NCI-H2227 (cell line): Measurements from ENCODE around the gene ZNHIT1.
A peak's percentile ranks its signal among the peaks of the same experiment; 100 is the strongest.
"Not testable (repeated sequence)": the region's sequence is repeated elsewhere in the genome, so short reads cannot be mapped to it uniquely, and the experiment has no call there.

ENCODE experiments used
- DNase-seq: peaks from one replicate; lab custom pipeline; 2025; ENCODE audit not compliant: unreplicated experiment; lab: John Stamatoyannopoulos, UW

The ZNHIT1 gene

DNA sequence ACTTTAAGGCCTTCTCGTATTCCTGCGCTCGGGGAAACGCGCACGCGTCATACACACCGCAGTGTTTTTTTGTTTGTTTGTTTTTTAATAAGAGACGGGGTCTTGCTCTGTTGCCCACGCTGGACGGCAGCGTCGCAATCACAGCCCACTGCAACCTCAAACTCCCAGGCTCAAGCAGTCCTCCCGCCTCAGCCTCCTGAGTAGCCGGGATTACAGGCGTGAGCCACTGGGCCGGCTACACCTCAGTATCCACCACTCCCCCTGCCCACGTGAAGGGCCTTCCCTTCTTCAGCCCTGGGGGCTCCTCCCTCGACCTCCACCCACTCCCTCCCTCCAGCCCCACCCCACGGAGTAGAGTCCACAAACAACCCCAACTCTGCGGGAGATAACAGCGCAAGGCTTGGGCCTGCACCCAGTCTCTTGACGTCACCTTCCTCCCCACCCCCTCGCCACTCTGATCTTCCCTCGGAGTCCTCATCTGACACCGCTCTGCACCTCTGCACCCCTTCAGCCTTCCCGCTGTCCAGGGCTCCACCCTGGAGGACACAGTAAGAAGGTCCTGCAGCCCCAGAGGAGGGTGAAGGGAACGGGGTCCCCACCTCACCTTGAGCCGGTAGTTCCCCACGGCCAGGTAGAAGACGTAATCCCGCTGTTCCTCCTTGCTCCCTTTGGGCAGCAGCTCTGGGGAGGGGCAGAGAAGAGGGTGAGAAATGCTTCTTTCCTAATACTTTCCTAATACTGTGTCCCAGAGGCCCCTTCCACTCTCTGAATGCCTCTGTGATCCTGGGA lies 22.5 kb downstream of the ZNHIT1 start:
- no peak for DNase-seq

DNA sequence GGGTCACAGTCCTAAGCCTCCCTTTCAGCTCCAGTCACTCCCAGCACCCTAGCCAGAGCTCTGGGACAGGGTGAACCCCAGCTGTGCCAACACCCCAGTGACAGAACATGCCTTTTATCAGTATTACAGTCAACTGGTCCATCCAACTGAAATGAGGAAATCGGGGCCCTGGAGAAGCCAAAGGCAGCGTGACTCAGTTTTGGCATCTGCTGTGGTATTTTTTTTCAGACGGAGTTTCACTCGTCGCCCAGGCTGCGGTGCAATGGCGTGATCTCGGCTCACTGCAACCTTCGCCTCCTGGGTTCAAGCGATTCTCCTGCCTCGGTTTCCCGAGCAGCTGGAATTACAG lies 23.0 kb downstream of the ZNHIT1 start:
- DNase-seq, result no peak

DNA sequence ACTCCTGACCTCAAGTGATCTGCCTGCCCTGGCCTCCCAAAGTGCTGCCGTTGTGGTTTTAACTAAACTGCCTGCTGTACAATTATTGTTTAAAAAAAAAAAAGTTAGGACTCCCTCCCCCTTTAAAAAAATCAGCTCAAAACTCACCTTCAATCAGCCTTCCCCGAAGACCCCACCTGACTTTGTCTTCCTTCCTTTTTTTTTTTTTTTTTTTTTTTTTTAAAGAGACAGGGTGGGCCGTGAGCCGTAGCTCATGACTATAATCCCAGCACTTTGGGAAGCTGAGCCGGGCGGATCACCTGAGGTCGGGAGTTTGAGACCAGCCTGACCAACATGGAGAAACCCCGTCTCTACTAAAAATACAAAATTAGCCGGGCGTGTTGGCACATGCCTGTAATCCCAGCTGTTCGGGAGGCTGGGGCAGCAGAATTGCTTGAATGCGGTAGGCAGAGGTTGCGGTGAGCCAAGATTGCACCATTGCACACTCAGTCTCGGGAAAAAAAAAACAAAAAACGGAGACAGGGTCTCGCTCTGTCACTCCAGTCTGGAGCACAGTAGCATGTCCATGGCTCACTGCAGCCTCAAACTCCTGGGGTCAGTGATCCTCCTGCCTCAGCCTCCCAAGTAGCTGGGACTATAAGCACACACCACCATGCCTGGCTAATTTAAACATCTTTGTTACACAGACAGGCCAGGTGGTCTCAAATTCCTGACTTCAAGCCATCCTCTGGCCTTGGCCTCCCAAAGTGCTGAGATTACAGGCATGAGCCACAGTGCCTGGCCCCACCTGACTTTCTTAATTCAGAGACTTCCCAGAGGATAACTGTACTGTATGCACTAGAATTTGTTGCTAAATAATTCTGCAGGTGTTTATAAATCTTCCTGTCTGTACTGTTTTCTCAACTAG lies 23.7 kb downstream of the ZNHIT1 start:
- no peak for DNase-seq

DNA sequence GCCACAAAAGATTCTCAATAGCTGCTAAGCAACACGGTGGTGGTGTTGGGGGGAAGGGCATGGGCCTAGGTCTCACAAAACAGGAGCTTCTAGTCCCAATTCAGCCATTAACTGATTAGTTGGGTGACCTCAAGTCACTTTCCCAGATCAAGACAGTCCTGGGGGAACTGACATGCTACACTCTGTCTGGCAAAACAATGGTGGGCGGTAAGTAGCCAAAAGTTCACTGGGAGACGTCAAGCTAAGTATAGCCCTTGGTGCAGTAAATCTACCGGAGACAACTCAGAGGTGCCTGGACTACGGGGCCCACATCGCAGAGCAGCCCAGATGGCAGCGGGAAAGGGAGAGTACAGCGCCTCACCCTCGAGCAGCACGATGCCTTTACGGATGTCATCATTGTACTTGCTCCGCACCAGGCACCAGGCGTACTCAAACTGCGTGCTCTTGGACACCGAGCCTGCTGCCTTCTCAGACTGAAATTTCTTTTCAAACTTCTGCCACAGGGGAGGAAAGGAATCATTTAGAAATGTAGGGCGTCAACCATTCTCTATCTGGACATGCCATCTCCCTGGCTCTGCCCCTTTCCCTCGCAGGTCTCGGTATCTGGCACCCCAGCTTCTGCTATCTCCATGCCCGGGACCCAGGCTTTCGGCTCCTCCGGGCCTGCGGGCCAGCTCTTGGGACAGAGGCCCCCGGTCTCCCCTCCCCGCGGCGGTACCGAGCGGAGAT lies 25.8 kb downstream of the ZNHIT1 start:
- peak; percentile 39 for DNase-seq

DNA sequence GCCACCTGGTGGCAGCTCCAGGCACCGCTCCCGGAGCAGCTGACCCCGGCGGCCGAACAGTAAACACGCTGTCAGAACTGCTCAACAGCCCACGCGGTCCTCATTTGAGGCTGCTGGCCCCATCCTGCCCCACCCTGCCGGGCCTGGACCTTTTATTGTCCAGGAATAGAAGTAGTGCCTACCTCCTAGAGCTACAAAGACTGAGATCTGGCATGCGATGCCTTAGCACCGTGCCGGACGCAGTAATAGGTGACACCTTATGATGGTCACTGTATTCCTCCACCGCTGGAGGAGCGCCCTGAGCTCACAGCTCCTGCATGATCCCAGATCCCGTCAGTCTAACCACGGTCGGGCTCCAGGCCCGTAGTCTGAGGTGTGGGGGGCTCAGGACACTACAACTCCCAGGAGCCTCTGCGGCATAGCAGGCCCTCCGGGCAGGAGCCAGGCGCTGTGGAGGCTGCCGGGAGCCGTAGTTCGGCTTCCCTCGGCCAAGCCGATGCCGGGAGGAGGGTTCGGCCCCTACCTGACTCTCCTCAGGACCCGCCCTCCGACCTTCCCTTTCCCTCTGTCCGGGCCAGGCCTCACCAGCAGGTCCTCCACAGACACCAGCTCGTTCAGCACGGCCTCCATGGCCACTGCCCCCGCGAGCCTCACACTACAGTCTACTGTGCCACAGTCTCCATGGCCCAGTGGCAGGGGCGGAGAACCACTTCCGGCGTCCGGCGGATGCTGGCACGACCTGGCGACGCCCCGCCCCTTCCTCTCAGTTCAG lies 26.6 kb downstream of the ZNHIT1 start, which contains the start of gene FIS1:
TSS of gene FIS1 (minus strand) at position 707 of the 772 bp plus-strand sequence. CDS start at position 630, 77 bp downstream.
- DNase-seq, result peak; percentile 96

DNA sequence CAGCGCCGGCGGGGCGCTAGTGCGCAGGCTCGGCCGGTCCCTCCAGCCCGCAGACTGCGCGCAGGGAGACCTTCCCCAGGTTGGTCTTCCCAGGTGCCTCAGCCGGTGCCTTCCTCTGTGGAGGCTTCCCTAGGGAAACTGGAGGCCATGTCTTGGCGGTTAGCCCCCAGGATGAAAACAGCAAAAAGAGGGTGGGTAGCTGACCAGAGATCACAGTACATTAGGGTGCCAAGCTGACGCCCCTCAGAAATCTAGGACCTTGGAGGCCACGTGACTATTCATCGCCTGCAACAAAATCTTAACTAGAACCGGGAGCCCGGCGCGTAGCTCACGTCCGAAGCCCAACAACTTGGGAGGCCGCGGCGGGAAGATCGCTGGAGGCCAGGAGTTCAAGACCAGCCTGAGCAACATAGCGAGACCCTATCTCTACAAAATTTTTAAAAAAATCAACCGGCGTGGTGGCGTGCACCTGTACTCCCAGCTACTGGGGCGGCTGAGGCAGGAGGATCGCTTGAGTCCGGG lies 27.2 kb downstream of the ZNHIT1 start:
- no peak for DNase-seq

DNA sequence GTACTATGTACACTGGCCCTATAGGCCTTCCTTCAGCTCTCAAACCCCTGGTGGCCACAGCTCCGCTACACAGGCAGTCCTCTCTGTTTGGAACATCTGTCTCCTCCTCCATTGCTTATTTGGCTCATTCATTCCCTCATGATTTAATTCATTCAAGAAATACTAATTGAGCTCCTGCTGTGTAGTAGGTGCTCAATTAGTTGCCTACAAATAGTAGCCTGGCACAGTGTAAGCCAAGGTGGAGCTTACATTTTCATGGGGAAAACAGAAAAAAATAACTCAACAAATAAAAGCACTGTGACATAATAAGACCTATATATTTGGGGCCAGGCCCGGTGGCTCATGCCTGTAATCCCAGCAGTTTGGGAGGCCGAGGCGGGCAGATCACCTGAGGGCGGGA lies 30.3 kb downstream of the ZNHIT1 start:
- no peak for DNase-seq

DNA sequence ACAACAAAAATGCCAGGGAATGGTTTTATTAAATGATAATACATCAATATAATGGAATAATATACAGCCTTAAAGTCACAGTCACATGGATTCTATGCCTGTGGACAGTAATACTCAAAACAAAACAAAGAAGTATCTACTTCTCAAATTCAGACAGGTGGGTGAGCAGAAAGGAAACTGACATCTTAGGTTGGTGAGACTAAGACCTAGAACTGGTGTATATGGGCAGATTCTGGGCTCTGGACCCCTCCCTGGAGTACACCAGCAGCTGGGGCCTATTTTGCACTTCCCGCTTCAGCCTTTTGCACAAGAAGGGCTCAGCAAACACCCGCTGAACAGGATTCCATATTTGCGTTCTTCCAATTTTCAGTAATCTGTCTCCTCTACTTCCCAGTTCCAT lies 32.4 kb downstream of the ZNHIT1 start:
- DNase-seq, result no peak

DNA sequence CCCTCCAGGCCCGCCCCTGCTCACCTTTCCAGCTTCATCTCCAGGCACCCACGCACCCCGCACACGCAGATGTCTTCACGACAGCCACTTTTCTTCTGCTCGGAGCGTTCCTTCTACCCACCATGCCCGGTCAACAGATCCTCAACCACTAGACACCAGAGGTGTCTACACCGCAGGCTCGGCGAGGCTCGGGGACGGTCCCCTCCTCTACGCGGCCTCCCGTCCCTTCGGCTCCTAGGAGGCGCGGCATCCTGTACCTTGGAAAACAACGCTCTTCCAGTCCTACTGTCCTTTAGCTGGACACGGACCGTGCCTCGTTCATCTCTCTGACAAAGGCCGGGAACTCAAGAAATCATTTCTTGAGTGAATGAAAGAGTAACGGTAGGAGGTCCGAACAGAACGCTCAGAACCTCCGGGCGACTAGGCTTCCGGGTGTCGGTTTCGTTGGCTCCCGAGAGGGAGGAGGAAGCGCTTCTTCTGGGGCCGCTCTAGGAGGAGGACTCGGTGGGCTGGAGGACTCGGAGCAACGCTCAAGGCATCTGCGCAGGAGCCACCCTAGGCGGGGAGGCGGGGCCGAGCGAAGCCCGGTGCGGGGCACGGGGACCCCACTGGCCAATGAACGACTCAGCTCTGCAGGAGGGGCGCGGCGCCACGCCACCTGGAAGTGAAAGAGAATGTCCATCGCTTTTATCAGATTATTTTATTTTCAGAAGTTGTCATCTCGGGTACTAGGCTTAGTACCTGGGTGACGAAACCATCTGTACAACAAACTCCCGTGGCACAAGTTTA lies 34.1 kb downstream of the ZNHIT1 start:
- DNase-seq, result peak; percentile 100

DNA sequence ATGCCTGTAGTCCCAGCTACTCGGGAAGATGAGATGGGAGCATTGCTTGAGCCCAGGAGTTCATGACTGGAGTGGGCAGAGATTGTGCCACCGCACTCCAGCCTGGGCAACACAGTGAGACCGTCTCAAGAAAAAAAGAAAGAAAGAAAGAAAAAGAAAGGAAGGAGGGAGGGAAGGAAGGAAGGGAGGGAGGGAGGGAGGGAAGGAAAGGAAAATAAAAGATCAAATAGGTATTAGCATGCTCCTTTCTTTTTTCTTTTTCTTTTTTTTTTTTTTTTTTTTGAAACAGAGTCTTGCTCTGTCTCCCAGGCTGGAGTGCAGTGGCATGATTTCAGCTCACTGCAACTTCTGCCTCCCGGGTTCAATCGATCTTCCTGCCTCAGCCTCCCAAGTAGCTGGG lies 35.2 kb downstream of the ZNHIT1 start:
- DNase-seq, result not testable (repeated sequence)

DNA sequence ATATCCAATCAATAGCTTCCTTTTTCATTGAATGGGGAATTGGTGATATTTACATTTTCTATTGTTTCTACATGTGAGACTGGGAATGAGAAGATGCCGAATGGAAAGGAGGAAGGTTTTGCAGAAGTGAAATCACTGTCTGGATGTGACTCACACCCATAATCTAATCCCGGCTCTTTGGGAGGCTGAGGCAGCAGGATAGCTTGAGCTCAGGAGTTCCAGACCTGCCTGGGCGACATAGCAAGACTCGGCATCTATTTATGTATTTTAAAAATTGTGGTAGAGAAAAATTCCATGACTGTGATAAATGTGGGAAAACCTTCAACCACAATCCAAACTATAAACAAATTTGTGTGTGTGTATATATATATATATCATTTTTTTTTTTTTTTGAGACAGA lies 37.8 kb downstream of the ZNHIT1 start:
- no peak for DNase-seq

DNA sequence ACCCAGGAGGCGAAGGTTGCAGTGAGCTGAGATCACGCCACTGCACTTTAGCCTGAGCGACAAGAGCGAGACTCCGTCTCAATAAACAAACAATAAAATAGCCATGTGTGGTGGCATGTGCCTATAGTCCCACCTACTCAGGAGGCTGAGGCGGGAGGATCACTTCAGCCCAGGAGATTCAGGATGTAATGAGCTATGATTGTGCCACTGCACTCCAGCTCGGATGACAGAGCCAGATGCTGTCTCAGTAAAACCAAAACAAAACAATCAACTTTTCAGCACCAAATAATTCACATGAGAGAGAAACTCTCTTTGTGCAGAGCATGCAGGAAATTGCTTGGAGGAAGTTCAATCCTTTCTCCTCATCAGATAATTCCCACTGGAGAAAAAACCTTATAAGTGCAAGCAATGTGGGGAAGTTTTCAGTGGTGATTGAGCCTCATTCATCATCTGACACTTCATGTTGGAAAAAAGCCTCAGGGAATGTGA lies 40.3 kb downstream of the ZNHIT1 start:
- no peak for DNase-seq

DNA sequence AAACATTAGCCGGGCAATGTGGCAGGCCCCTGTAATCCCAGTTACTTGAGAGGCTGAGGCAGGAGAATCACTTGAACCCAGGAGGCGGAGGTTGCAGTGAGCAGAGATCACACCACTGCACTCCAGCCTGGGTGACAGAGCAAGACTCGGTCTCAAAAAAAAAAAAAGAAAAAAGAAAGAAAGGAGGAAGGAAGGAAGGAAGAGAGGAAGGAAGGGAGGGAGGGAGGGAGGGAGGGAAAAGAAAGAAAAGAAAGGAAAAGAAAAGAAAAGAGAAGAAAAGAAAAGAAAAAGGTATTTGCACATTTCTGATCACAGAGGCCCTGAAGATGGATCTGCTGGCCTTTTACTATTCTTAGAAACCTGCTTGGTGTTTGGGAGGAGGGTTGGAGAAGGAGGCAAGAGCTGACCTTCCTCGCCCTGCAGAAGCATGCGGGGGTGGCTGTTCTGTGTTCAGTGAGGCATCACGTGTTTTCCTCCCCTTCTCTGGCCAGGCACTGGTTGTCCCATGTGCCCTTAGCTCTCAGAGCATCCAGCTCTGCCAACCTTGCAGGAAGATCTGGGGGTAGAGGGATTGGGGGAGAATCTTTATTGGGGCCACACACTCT lies 46.2 kb downstream of the ZNHIT1 start:
- DNase-seq, result not testable (repeated sequence)

DNA sequence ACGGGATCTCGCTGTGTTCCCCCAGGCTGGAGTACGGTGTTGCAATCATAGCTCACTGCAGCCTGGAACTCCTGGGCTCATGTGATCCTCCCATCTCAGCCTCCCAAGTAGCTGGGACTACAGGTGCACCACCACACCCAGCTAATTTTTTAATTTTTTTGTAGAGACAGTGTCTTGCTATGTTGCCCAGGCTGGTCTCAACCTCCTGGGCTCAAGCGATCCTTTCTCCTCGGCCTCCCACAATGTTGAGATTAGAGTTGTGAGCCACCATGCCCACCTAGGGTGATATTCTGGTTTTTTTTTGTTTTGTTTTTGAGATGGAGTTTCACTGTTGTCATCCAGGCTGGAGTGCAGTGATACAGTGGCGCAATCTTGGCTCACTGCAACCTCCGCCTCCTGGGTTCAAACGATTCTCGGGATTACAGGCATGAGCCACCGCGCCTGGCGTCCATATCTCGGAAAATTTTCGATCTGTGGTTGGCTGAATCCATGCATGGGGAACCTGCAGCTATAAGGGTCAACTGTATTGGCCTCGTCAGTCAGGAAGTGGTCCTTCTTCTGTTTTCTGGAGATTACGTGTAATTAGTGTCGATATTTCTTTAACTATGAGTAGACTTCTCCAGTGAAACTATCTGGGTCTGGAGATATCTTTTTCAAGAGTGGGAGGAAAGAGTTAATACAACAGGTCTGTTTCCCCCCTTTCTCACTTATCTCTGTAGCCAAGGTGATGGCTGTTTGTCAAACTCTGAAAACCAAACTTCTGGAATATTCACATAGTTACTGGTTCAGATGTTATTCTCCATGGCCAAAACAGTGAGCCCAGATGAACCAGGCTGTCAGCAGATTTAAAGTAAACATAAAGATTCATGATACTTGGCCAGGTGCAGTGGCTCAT lies 47.9 kb downstream of the ZNHIT1 start:
- no peak for DNase-seq

DNA sequence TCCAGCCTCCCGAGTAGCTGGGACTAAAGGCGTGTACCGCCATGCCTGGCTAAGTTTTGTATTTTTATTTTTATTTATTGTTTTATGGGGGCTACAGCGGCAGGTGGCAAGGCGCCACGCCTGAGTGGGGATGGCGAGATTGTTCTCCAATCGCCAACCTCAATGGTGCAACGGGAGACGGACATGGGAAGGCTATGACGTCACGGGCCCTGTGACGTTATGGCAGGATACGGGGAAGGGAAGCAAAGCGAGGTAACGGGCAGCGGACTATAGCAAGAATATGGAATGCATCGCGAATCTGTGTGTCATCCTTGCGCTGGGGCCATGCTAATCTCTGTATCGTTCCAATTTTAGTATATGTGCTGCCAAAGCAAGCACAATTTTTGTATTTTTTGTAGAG lies 51.7 kb downstream of the ZNHIT1 start:
- no peak for DNase-seq

DNA sequence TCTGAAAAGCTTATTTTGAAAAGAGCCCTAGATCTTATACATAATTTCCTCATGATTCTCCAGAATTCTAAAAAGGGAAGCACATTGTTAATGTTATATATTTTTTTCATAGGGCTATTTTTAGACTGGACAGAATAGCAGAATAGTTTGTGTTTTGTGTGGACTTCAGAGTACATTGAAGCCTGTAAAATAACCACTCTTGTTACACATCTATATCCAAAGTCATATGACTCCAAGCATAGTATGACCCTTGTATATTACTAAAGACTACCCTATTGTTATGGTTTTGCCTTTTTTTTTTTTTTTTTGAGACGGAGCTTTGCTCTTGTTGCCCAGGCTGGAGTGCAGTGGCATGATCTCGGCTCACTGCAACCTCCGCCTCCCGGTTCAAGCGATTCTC lies 53.1 kb downstream of the ZNHIT1 start:
- no peak for DNase-seq

DNA sequence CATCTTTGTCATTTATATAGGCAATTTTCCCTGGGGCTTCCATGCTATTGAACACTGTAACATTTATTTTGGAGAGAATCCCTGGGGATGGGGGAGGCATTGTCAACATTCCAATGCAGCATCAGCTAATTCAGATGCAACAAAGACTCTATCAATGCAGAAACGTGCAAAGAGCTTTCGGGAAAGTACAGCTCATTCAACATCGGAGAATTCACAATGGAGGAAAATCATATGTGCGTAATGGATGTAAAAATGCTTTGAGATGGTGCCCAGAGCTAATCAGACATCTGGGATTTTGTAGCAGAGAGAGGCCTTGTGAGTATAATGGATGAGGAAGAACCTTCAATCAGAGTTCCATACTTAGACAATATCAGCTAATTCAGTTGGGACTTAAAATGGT lies 55.2 kb downstream of the ZNHIT1 start:
- DNase-seq, result no peak
